Adipose tissue (tissue), 3 donors: ENCODE data around the gene STYXL1. TPM values are rescaled to one million over a fixed set of nuclear protein-coding genes. Genes with fewer than 3 reads are reported as not detected.
A peak's percentile ranks its signal among the peaks of the same experiment; 100 is the strongest.

Experiments
- H3K27ac ChIP-seq: one replicate; pipeline ENCODE4 v1.5.1; 2013; ENCODE audit warnings: low read depth, low read length
- WGBS, 3 donors: extraction: QIAGEN DNeasy Blood & Tissue Kit; methylation state at CpG; one replicate each; pipeline ENCODE4 v1.1.7; 2013; 5-methylcytosine and 5-hydroxymethylcytosine counted together
- polyA plus RNA-seq, 3 donors: library from polyadenylated mRNA; stranded (reverse); fragments of 200-250 nt; gene quantifications; one replicate each; pipeline ENCODE4 v1.2.3, GENCODE V29; 2013
- donor health status: healthy with polysubstance abuse.
- donor health status: Bipolar disorder and iron deficiency.
- donor health status: healthy.

The STYXL1 gene
- polyA plus RNA-seq, 3 donors = 19.1 to 43.9 (median 34.9) TPM

DNA sequence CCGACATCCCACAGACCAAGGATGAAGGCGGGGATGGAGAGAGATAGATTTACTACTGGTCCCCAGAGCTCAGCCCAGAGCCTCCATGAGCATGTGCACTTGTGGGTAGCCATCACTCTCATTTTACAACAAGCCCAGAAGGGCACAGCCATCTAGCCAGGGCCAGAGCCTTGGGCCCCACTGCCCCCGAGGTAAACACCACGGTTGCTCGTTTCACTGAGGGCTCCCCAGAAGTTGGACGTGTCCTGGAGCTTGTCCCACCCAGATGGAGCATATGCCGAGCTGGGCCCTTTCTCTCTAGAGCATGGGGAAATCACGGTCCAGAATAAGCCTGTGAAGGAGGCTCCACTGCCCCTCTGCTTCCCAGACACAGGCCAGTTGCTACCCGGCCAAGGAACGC, 44.4 kb downstream of the STYXL1 start:
- H3K27ac ChIP-seq = no peak overlapping the region
- 93 to 98% (median 97%) methylated on average over 10 of the region's 10 CpGs for WGBS, 3 donors

DNA sequence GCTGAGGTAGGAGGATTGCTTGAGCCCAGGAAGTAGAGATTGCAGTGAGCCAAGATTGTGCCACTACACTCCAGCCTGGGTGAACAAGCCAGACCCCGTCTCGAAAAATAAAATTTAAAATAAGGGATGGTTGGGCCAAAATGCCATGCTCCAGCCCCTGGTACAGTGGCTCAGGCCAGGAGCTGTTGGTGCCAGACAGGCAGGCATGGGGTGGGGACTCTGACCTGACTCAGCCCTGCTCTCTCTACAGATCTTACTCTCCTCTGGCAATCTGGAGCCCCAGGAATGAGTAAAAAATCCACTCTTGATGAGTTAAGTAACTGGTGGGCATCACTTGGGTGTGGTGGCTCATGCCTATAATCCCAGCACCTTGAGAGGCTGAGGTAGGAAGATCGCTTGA, 45.0 kb downstream of the STYXL1 start:
- 97 to 100% (median 98%) methylated on average over 3 of the region's 3 CpGs for WGBS, 3 donors
- no peak overlapping the region for H3K27ac ChIP-seq

DNA sequence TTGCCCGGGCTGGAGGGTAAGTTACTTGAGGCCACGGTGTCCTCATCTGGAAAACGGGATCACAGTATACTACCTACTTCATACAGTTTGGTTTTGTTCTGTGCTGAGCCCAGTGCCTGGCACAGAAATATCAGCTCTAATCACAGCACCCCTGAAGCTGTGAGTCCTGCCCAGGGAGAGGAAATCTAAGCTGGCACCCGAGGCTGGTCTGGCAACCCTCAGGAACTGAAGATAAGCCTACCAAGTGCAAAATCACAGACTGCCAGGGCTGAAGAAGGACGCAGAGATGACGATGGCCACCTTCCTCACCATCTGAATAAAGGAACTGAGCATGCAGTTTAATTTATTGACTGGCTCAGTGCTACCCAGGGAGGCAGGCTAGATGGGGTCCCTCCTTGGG, 45.7 kb downstream of the STYXL1 start:
- no peak overlapping the region for H3K27ac ChIP-seq
- 84 to 91% (median 90%) methylated on average over 6 of the region's 6 CpGs for WGBS, 3 donors

DNA sequence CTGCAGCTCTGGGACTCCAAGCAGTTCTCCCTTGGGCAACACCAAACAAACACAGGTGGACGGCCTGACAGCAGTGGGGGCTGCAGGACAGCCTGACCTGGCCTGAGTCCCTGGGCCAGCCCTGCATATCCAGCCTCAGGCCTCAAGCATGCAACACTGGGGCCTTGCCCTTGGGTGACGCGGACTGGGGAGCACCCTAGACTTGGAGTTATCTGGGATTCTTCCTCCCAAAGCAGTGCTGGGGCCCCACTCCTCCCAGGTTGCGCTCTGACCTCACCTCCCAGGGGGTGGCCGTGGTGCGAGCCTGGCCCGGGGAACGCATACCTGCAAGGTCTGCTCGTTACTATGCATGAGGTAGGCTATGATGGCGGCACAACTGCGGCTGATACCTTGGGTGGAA, 47.2 kb downstream of the STYXL1 start:
- WGBS, 3 donors = 93 to 97% (median 95%) methylated on average over 11 of the region's 11 CpGs

DNA sequence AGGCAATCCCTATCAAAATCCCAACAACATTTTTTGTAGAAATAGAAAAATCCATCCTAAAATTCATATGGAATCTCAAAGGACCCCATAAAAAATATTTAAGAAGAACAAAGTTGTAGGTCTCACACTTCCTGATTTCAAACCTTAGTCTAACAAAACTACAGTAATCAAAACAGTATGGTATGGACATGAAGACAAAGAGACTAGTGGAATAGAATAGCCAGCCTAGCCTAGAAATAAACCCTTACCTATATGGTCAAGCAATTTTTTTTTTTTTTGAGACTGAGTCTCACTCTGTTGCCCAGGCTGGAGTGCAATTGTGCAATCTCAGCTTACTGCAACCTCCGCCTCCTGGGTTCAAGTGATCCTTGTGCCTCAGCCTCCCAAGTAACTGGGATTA, 49.8 kb downstream of the STYXL1 start:
- no peak overlapping the region for H3K27ac ChIP-seq
- WGBS, 3 donors = 90 to 96% (median 95%) methylated on average over 1 of the region's 1 CpG

More for the DNA sequence above, 47.2 kb downstream of the STYXL1 start:
- no peak overlapping the region for H3K27ac ChIP-seq

DNA sequence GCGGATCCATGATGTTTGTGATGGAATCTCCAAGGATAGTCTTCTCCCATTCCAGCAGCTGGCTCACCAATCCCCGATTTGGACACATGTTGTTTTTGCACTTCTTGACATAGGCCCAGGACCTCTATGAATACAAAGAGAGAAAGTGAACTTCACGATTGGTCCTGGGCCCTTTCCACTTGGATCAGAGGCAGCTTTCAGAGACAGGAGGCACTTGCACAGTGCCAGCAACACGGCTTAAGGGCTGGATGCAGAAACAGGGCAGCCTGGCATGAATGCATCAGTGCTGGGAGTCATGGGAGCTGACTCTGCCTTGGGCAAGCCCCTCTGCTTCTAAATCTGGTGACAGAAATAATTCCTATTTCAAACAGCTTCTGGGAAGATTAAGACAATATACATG, 51.3 kb downstream of the STYXL1 start:
- 79 to 84% (median 84%) methylated on average over 4 of the region's 4 CpGs for WGBS, 3 donors
- peak overlapping the region; percentile 10 for H3K27ac ChIP-seq

DNA sequence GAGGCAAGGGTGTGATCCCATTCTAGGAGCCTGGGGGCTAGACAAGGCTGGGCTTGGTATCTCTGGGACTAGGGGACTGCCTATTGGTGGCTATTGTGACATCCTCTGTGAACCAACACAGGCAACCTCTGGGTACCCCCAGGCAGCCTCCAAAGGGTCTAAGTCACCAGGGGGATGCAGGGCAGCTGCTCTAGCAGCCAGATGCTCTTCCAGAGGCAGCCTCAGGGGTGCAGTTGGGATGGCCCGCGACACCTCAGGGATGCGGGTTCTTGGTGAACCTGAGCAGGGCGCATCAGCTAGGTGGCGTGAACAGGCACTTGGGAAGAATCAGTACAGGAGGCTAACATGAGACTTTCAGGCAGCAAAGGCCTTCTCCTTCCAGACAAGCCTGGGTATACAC, 51.8 kb downstream of the STYXL1 start:
- 97 to 99% (median 97%) methylated on average over 5 of the region's 5 CpGs for WGBS, 3 donors
- H3K27ac ChIP-seq = peak overlapping the region; percentile 10

DNA sequence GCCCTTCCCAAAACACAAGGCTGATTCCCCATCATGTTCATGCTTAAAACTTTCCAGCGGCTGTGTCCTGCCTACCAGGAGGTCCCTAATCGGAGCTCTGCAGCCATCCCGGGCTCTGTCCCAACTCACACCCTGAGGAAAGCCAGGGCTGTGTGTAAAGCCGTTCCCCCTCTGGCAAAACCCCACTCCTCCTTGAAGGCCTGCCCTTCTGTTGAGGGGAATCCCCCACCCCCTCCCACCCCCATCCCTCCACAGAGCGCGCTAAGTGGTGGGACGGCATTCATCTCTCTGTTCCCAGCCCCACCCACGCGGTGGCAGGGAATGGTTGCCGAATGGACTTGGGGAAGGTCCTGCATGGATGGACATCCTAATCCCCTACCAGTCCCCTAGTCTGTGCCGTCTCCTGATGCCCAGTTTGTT, 52.7 kb downstream of the STYXL1 start:
- 46 to 66% (median 56%) methylated on average over 11 of the region's 11 CpGs for WGBS, 3 donors
- no peak overlapping the region for H3K27ac ChIP-seq

DNA sequence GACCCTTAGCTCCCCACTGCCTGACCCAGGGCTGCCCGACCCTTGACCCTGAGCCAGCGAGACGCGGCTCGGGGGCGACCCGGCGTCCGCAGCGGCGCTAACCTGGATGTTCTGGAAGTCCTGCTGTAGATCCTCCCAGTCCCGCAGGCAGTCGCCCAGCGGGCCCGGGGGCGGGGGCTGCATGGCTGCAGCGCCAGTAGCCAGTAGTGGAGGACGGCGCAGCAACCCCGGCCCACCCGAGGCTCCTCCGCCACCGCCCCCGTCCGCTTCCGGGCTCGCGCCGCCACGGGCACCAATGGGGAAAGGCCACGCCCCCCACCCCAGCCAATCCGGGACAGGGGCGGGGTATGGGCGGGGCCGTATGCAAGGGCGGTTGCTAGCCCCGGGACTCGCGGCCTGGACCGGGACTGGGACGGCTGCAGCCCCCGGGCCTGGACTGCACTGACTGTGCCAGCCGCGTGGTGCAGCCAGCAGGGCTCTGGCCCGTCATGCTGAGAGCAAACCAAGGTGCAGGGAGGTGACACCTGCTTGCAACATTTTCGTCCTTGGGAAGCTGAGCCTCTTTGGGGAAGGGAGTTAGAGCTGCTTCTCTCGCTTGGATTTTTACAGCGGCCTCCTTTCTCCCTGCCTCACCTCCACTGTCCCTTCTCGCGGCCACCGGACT, 53.3 kb downstream of the STYXL1 start, which contains the start of gene TMEM120A:
Gene TMEM120A (minus strand): TSS at position 208 of the 664 bp plus-strand sequence. CDS start 25 bp downstream, at position 183.
- WGBS, 3 donors = 2 to 3% (median 2%) methylated on average over 47 to 51 of the region's 51 CpGs
- H3K27ac ChIP-seq = peak within 1 kb of the TSS; percentile 38

DNA sequence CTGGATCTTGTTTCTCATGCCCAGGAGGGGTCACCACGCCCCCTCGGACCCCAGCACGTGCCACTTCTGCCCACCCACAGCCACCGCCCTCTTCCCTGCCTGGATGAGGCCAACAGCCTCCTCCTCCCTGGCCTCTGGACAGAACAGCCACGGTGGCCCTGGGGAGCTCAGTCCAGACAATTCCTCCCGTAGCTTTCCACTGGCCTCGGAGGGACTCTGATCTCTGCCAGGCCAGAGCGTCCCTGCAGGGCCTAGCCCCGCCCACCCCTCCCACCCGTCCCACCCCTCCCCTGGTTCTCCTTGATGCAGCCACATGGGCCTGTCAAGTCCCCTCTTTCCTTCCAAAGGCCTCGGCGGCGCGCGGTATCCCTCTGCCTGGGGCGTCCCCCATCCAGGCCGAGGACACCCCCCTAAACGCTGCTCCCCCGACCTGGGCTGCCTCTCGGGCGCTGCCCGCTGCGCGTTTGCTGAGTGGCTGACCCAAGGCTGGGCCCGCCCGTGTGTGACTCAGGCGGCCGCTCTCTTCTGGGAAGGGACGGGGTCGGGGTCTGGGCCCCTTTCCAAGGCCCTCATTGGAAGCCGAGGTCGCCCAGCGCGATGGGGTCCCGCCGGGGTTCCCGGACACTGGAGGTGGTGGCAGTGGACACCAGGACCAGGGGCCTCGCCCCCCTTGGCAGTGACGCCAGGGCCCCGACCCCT, 54.0 kb downstream of the STYXL1 start:
- WGBS, 3 donors = 2 to 4% (median 3%) methylated on average over 33 to 40 of the region's 40 CpGs
- H3K27ac ChIP-seq = peak overlapping the region; percentile 38

DNA sequence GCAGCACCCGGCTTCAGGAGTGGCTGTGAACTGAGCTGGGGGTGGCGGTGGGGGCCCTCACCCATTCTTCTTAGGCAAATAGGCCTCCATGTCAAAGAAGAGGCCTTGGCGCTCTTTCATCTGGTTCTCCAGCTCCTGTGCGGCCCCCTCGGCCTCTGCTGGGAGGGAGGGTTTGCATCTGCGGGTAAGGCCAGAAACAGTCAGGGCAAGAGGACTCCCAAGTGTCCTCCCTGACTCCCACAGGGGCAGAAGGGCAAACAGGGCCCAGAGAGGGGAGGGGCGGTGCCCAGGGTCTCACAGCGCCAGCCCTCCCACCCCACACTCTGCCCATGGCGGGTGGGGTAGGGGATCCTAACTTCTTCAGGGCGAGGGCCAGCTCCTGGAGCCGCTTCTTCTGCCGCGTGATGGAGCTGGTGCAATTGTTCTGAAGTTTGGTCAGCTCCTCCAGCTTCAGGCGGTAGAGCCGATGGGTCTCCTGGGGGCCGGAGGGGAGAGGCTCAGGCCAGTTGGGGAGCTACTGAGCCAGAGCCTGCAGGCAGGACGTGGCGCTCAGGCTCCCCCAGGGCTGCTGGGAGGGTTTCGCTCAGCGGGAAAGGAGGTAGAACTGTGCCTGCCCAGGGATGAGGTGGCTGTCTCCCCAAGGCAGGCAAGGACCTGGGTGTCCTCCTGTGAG, 55.6 kb downstream of the STYXL1 start:
- no peak overlapping the region for H3K27ac ChIP-seq
- WGBS, 3 donors = 66 to 87% (median 79%) methylated on average over 18 to 20 of the region's 20 CpGs

DNA sequence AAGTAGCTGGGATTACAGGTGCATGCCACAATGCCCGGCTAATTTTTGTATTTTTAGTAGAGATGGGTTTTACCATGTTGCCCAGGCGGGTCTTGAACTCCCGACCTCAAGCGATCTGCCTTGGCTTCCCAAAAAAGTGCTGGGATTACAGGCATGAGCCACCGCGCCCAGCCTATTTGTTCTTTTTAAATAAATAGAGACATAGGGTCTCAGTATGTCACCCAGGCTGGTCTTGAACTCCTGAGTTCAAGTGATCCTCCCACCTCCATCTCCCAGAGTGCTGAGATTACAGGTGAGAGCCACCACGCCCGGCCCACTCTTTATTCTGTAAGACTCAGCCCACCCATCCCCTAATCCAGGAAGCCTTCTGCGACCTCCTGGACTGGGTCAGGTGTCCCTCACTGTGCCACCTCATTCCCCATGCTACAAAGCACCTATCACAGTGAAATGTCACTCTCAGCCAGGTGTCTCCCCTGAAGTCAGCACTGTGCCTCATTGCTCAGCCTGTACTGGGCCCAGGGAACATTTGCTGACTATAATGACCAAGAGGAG, 56.2 kb downstream of the STYXL1 start:
- no peak overlapping the region for H3K27ac ChIP-seq
- WGBS, 3 donors = 96 to 97% (median 97%) methylated on average over 9 of the region's 9 CpGs

DNA sequence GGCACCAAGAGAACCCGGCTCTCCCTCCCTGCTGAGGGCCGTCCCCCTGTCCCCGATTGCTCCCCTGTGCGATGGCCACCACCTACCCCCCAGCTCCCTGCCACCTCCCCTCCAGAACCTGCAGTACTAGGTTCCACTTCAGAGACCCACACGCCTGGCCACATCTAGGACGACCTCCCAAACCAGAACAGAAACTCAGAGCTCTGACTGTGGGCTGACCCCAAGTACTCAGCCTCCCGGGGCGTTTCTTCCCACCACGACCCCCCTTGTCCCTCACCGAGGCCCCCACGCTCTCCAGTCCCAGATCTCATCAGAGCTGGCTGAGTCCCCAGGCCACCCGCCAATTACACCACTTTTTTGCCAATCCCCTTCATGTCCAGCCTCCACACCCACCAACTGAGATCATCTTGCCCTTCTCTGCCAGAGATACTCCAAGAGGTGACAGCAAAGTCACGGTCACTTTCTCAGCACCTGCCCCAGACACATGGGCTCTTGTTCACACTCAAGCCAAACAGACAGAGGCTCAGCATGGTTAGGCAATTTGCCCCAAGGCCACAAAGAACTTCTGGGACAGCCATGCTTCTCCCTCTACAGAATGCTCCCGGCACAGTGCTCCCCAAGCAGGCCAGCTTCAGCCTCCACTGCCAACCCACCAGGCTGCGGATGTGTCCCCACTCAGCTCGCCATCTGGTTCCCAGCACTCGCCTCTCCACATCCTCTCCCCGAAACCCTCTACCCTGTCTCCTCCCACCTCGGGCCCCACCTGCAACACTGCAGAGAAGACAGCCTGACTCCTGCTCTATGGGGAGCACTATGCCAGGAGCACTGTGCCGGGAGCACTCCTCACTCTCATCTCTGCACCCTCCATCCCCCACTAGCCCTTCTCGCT, 58.1 kb downstream of the STYXL1 start:
- WGBS, 3 donors = 41 to 62% (median 52%) methylated on average over 21 of the region's 21 CpGs
- no peak overlapping the region for H3K27ac ChIP-seq

DNA sequence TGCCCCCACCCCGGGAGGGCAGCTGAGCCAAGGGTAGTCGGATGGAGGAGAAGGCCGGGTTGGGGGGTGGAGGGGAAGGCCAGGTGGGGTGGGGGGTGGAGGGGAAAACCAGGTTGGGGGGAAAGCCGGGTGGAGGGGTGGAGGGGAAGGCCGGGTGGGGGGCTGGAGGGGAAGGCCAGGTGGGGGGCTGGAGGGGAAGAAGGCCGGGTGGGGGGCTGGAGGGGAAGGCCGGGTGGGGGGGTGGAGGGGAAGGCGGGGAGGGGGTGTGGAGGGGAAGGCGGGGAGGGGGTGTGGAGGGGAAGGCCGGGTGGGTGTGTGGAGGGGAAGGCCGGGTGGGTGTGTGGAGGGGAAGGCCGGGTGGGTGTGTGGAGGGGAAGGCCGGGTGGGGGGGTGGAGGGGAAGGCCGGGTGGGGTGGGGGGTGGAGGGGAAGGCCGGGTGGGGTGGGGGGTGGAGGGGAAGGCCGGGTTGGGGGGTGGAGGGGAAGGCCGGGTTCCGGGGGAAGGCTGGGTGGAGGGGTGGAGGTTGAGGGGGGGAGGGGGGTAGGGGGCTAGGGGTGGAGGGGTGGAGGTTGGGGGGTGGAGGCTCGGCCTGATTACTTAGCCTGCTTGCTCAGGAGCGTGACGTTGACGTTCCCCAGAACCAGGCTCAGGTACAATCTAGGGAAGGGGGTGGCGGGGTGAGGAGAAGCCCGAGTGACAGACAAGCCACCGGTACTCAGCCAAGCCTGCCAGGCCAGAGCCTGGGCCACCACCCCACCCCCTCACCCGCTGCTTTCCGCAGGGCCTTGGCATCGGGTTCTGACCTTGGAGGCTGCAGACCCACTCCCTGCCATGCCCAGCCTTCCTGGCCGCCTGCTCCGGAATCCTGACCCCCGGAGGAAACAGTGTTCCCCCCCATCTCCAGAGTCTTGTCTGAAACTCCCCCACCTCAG, 59.0 kb downstream of the STYXL1 start:
- H3K27ac ChIP-seq = no peak overlapping the region
- 22 to 67% (median 54%) methylated on average over 14 to 19 of the region's 31 CpGs for WGBS, 3 donors

DNA sequence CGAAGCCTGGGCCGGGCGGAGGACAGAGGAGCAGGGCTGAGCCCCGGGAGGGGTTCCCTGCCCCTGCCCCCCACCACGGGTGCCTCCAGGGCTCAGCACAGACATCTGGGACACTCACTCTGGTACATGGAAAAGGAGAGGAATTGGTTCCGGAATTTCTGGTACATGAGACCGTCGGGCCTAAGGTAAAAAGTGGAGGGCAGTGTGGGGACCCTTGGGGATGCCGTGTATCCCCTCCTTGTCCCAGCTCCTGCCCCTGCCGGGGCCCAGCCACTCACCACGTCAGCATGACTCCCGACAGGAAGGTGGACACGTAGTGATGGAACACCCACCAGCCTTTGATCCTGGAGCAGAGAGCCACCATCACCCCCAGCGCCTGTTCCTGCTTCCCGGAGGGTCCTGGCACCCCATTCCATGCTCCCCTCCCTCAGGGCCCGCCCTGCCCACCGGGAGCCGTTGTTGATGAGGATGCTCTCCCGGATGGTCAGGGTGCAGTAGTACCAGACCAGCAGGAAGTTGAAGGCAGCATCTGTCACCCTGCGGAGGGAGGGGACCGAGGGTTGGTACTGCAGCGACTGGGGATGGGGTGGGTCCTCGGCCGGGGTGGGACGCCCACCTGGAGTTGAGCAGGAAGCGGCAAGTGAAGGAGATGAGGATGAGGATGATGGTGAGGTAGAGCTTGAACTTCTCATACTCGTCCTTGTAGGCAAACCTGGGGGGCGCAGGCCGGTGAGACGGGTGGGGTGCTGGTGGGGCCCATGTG, 59.8 kb downstream of the STYXL1 start:
- no peak overlapping the region for H3K27ac ChIP-seq
- WGBS, 3 donors = 89 to 93% (median 90%) methylated on average over 27 to 30 of the region's 30 CpGs

DNA sequence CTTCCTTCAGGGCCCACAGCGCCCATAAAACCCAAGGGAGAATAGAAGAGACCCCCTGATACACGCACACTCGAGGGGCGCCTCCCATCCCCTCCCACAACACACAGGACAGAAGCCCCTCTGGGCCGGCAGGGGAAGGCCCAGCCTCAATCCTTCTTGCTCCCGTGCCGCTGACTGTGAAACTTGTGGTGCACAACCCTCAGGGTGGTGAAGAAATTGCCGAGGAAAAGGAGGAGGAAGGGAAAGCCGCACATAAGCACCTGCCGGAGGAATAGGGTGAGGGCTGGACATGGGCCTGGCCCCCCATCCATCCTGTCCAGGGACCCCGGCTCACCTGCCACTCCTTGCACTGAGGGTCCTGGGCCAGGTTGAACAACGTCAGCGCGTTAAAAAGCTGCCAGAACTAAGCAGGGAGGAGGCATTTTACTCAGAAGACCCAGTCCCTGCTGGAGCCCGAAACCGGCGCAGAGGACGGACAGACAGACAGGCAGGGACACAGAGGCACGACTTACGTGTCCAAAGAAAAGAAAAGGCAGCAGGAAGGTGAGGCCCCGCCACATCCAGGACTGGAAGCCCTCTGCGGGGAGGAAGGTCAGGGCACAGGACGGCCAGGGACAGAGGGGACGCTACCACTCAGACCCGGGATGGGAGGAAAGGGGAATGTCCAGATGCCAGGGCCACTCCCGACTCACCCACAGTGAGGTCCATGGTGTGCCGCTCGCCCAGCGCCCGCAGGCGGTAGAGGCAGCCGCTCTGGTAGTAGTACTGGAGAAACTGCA, 60.6 kb downstream of the STYXL1 start:
- WGBS, 3 donors = 88 to 92% (median 91%) methylated on average over 32 of the region's 32 CpGs
- no peak overlapping the region for H3K27ac ChIP-seq
